Measurements from ENCODE around the gene HAL. TPM values are rescaled to one million over a fixed set of nuclear protein-coding genes. Genes with fewer than 3 reads are reported as not detected.

The HAL gene
- total RNA-seq, 3 donors from 2014 or later (not counting 1 experiment from before 2014, with no cell fraction given): 1.2 to 10.8 (median 1.6) TPM

DNA sequence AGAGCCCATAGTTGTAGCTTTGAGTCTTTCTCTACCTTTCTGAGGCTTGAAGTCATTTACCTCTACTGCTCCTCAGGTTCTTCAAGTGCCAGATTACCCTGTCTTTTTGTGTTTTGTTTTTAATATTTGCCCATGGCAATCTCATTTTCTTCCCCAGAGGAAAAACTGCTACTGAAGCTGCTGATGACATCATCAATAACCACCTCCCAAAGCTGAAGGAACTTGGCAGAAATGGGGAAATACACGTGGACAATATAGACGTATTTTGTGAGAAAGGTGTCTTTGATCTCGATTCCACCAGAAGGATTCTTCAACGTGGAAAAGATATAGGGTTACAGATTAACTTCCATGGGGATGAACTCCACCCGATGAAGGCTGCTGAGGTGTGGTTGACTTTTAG is 35.9 kb downstream of the HAL start:
- 73% methylated on average over 5 of the region's 5 CpGs for WGBS (ENCODE audit: insufficient coverage)
- no peak for ATAC-seq
- H3K4me3 Mint-ChIP-seq: no peak overlapping the region
- no peak overlapping the region for H3K27ac Mint-ChIP-seq
- no peaks in the 10 kb centered on the region for H3K36me3 Mint-ChIP-seq
- intact Hi-C loops (cut with micrococcal nuclease): no loop called here
- no peaks in the 10 kb centered on the region for H3K9me3 Mint-ChIP-seq
- Histone ChIP-seq H3K9me3 (ENCODE audit: control insufficient read depth, insufficient read depth, low read length) (no peaks in the 10 kb centered on the region), H3K27me3 (ENCODE audit: control insufficient read depth, insufficient read depth, low read length) (no peaks in the 10 kb centered on the region), H3K36me3 (ENCODE audit: control insufficient read depth, insufficient read depth, low read length) (no peaks in the 10 kb centered on the region), H3K4me1 (ENCODE audit: control insufficient read depth, insufficient read depth, low read length) (no peaks in the 10 kb centered on the region), H3K4me3 (ENCODE audit: low read length) (no peak overlapping the region), H3K27ac (ENCODE audit: low read length) (no peak overlapping the region)
- TF ChIP-seq, protein P1, sequence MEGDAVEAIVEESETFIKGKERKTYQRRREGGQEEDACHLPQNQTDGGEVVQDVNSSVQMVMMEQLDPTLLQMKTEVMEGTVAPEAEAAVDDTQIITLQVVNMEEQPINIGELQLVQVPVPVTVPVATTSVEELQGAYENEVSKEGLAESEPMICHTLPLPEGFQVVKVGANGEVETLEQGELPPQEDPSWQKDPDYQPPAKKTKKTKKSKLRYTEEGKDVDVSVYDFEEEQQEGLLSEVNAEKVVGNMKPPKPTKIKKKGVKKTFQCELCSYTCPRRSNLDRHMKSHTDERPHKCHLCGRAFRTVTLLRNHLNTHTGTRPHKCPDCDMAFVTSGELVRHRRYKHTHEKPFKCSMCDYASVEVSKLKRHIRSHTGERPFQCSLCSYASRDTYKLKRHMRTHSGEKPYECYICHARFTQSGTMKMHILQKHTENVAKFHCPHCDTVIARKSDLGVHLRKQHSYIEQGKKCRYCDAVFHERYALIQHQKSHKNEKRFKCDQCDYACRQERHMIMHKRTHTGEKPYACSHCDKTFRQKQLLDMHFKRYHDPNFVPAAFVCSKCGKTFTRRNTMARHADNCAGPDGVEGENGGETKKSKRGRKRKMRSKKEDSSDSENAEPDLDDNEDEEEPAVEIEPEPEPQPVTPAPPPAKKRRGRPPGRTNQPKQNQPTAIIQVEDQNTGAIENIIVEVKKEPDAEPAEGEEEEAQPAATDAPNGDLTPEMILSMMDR (IDR thresholded peaks at IDR 0.05): no peak
- H3K27me3 Mint-ChIP-seq (ENCODE audit: low read depth in 2 of 2): no peaks in the 10 kb centered on the region
- H3K4me1 Mint-ChIP-seq: no peaks in the 10 kb centered on the region
- no peak for DNase-seq

DNA sequence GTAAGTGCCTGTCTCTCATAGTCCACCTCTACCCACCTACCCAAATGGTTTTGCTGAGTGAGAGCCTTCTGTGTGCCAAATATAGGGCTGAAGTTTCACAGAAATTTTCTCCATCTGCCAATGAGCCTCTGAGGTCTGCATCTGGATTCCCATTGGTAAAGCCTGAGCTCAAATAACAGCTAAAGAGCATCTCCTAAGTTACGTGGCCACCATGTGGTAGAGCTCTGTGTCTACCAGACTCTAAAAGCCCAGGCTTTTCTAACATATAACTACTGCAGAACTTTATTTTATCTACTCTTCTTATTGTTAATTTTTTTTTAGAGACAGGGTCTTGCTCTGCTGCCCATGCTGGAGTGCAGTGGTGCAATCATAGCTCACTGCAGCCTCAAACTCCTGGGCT is 37.0 kb downstream of the HAL start:
- Mint-ChIP-seq H3K27ac (no peak overlapping the region), H3K4me1 (no peaks in the 10 kb centered on the region), H3K4me3 (no peak overlapping the region), H3K36me3 (no peaks in the 10 kb centered on the region), H3K27me3 (ENCODE audit: low read depth in 2 of 2) (no peaks in the 10 kb centered on the region), H3K9me3 (no peaks in the 10 kb centered on the region)
- ATAC-seq (no peak), DNase-seq (peak in 1 of 2 donors; percentile 17)
- Histone ChIP-seq H3K36me3 (ENCODE audit: control insufficient read depth, insufficient read depth, low read length) (no peaks in the 10 kb centered on the region), H3K27ac (ENCODE audit: low read length) (no peak overlapping the region), H3K27me3 (ENCODE audit: control insufficient read depth, insufficient read depth, low read length) (no peaks in the 10 kb centered on the region), H3K9me3 (ENCODE audit: control insufficient read depth, insufficient read depth, low read length) (no peaks in the 10 kb centered on the region), H3K4me1 (ENCODE audit: control insufficient read depth, insufficient read depth, low read length) (no peaks in the 10 kb centered on the region), H3K4me3 (ENCODE audit: low read length) (no peak overlapping the region)
- 77% methylated on average over 1 of the region's 1 CpG for WGBS (ENCODE audit: insufficient coverage)
- intact Hi-C loops (cut with micrococcal nuclease): no loop called here
- TF ChIP-seq, protein P1 (IDR thresholded peaks at IDR 0.05): no peak

DNA sequence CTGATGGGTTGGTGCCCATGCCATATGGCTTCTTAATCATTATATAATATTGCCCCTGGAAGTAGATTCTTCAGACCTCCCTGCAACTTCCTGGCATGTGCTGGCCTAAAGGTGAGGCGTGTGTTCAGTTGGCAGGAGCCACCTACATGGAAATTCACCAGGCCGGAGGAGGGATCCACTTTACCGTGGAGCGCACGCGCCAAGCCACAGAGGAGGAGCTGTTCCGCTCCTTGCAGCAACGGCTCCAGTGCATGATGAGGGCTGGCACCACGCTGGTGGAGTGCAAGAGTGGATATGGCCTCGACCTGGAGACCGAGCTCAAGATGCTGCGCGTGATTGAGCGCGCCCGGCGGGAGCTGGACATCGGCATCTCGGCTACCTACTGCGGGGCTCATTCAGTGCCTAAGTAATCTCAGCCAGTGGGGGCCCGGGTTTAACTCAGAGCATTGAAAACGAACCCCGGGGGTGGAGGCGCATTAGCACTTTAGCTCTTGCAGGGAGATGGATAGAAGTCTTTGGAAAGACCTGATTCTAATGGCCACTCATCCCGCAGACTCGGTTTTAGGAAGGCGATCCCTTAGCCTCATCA is 39.5 kb downstream of the HAL start:
- 94% methylated on average over 27 of the region's 27 CpGs for WGBS (ENCODE audit: insufficient coverage)
- no peaks in the 10 kb centered on the region for H3K27me3 ChIP-seq (ENCODE audit: control insufficient read depth, insufficient read depth, low read length)
- H3K27ac ChIP-seq (ENCODE audit: low read length): no peak overlapping the region
- intact Hi-C loops (cut with micrococcal nuclease): no loop called here
- no peaks in the 10 kb centered on the region for H3K36me3 ChIP-seq (ENCODE audit: control insufficient read depth, insufficient read depth, low read length)
- Mint-ChIP-seq H3K36me3 (no peaks in the 10 kb centered on the region), H3K9me3 (no peaks in the 10 kb centered on the region), H3K4me1 (no peaks in the 10 kb centered on the region), H3K4me3 (no peak overlapping the region), H3K27me3 (ENCODE audit: low read depth in 2 of 2) (peaks cover 0 to 8% of the 10 kb centered on the region in 2 donors), H3K27ac (no peak overlapping the region)
- TF ChIP-seq, protein P1 (IDR thresholded peaks at IDR 0.05): no peak
- H3K4me3 ChIP-seq (ENCODE audit: low read length): no peak overlapping the region
- DNase-seq: no peak
- no peaks in the 10 kb centered on the region for H3K9me3 ChIP-seq (ENCODE audit: control insufficient read depth, insufficient read depth, low read length)
- H3K4me1 ChIP-seq (ENCODE audit: control insufficient read depth, insufficient read depth, low read length): no peaks in the 10 kb centered on the region
- ATAC-seq: no peak

DNA sequence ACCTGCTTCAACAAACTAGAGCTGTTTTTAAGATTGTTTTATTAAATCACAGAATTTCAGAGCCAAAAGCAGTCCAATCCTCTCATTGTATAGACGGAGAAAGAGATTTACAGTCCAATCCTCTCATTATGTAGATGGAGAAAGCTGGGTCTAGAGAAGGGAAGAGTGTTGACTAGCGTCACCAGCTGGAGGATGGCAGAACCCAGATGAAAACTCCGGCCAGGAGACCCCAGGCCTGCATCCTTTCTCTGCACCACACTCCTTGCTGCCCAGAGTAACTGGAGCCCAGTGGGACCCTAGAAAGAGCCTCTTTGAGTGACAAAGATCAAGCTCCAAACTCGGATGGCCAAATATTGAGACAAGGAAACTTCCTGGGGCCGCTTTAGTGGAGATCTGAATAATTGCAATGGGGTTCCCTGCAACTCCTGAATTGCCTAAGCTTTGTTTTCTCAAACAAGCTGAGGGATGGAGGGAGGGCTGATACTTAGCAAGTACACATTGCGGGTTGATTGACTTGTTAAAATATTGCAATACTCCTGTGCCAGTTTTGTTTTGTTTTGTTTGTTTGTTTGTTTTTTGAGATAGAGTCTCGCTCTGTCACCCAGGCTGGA is 40.5 kb downstream of the HAL start:
- H3K9me3 Mint-ChIP-seq: no peaks in the 10 kb centered on the region
- Histone ChIP-seq H3K4me1 (ENCODE audit: control insufficient read depth, insufficient read depth, low read length) (no peaks in the 10 kb centered on the region), H3K9me3 (ENCODE audit: control insufficient read depth, insufficient read depth, low read length) (no peaks in the 10 kb centered on the region), H3K36me3 (ENCODE audit: control insufficient read depth, insufficient read depth, low read length) (no peaks in the 10 kb centered on the region), H3K27ac (ENCODE audit: low read length) (no peak overlapping the region), H3K4me3 (ENCODE audit: low read length) (no peak overlapping the region), H3K27me3 (ENCODE audit: control insufficient read depth, insufficient read depth, low read length) (no peaks in the 10 kb centered on the region)
- DNase-seq: no peak
- intact Hi-C loops (cut with micrococcal nuclease): no loop called here
- no peak overlapping the region for H3K27ac Mint-ChIP-seq
- H3K4me1 Mint-ChIP-seq: no peaks in the 10 kb centered on the region
- H3K27me3 Mint-ChIP-seq (ENCODE audit: low read depth in 2 of 2): peaks cover 3 to 17% of the 10 kb centered on the region in 2 donors
- TF ChIP-seq, protein P1 (IDR thresholded peaks at IDR 0.05): no peak
- H3K36me3 Mint-ChIP-seq: no peaks in the 10 kb centered on the region
- WGBS (ENCODE audit: insufficient coverage): 93% methylated on average over 6 of the region's 7 CpGs
- no peak overlapping the region for H3K4me3 Mint-ChIP-seq
- no peak for ATAC-seq
